HG03159 (cell line): Measurements from ENCODE around the gene KDM8.

ENCODE experiments used
- ATAC-seq: cut with Tn5 transposase; IDR thresholded peaks from one replicate; pipeline ENCODE4 v1.9.1; 2021; ENCODE audit warnings: mild to moderate bottlenecking, moderate library complexity; ENCODE audit not compliant: unreplicated experiment

KDM8 gene

GRCh38 chr16:27228621-27229501 lies 25.5 kb downstream of the KDM8 start:
- no peak for ATAC-seq

GRCh38 chr16:27229891-27230470 lies 26.7 kb downstream of the KDM8 start:
- no peak for ATAC-seq

DNA sequence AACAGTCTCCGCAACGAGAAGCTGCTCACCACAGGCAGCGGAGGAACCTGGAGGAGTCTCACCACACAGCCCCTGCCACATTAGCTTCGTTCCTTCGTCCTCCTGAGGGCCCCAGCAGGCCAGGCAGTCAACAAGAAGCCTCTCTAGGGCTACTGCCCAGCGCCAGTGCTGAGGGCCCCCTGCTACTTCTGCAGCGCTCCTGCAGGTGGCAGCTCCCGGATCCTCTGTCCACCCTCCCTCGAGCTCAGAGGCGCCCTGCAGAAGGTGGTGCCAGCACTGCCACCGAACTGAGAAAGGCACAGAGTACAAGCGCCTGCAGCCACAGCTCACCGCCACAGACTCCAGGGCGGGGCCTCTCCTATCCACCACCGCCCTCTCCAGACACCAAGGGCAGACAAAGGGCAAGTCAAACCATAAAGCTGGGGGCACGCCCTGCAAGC lies 27.3 kb downstream of the KDM8 start:
- ATAC-seq, result no peak

DNA sequence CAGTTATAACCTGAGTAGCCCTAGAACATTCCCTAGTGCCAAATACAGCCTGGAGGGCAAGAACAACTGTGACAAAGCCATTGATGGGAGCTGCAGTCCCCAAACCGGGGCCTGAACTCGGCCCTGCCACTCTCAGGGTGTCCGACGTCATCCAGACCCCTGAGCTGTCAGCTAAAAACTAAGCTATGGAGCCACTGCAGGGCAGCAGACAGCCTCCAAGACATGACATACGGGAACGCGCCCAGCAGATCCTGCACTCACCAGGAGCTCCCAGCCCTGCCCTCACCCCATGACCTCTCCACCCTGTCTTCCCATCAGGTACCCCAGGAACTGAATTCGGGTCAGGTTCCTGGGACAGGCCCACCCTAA lies 28.4 kb downstream of the KDM8 start:
- peak; percentile 12 for ATAC-seq

DNA sequence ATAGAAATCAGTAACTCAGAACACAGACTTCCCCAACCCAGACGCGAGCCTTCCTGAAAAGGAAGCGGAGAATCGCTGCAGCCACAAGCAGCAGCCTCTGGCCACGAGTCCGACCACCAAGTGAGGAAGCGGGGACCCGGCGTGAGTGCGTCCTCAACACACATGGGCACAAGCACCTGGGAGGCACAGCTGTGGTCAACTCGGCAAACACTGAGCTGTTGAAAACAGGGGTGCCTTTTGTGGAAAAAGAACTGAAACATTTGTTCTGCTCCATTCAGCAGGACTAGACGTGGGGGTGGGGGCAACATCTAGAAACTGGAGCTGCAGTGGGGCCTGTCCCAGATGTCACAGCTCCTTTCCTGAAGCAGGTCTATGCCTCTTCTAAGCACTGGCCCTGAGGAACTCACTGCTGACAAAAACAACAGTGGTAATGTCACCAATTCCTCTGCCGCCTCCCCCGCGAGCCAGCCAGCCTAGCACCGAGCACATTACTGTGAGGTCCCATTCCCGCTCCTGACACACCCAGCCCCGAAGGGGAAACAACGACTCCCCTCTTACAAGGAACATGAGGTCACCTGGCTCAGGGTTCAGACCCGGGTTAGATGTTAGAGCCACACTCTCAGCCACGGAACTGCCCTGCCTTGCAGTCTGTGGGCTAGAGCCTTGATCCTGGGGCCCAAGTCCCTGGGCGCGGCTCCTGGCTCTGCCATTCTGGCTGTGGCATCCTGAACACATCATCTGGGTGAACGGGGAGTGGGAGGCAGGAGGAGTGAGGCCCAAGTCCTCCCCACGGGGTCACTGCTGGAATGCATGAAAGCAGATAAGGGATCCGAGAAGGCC lies 29.0 kb downstream of the KDM8 start:
- ATAC-seq, result peak; percentile 52

DNA sequence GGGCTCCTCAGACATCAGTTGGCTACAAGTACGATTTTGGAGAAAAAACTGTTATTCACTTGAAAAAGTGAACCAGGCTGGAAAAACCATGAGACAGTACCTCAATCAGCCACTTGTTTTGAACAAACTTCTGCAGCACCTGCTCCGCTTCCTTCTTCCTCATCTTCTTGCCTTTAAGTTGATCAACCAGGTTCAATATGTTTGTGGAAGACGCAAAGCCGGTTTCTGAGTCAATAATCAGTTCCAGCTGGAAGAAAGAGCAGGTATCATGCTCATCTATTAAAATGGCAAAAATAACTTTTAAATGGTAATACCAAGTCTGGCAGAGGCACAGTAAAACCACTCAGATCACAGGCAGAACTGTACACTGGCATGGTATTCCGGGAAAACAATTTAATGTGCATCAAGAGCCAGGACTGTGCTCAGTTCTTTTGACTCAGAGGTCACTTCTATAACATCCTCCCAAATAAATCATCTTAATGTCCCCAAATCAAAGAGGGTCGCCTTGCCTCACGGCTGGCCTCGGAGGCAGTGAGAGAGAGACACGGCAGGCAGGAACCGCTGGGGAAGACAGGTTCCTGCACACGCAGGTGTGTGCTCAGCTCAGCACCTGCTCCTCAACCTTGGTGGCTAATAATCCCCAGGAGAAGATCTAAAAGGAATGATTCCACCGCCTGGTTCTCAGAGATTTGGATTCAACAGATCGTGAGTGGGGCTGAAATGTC lies 29.7 kb downstream of the KDM8 start:
- no peak for ATAC-seq

DNA sequence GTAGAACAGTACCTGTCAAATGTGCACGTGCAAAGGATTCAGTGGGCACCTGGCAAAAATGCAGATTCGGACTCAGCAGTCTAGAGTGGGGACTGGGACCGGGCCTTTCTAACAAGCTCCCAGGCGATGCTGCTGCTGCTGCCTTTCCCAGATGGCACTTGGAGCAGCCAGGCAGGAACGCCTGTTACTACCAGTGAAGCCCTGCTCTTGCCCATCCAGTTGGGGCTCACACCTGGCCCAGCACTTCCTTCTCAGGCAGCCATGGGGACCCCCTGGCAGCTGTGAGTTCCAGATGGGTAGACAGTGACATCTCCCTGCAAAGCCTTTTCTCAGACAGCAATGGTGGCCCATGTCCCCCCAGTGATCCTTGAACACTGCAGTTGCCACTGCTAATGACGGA lies 30.4 kb downstream of the KDM8 start:
- no peak for ATAC-seq

DNA sequence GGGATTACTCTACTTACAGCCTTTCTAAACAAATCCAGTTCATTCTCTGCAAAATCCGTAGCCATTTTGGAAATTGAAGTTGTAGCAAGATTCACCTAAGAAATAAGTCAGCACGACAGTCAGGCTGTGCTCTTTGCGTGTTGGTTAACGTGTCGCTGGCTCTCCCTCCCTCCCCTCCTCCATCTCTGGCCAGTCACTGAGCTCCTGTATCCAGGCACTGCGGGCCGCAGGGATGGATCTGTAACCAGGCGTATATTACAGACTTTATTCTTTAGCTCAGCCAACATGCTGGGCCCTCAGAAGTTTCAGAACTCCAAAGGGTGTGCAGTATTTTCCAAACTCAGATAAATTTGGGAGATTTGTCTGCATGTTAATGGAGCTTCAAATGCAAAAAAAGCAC lies 30.8 kb downstream of the KDM8 start:
- no peak for ATAC-seq

DNA sequence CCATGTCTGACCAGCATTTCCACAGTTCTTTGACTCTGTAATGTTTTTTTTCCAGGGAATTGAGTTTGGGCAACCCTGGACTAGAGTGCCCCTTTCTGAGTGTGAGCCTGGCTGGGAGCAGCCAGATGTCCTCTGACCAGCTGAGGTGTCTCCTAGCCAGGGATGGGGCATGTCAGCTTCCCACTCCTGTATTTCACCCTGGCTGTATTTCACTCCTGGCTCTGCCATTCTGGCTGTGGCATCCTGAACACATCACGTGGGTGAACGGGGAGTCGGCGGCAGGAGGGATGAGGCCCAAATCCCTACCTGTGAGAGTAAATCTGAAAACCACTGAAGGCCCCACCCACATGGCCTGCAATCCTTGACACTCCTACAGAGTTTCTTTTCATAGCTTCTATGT lies 31.3 kb downstream of the KDM8 start:
- ATAC-seq, result no peak

DNA sequence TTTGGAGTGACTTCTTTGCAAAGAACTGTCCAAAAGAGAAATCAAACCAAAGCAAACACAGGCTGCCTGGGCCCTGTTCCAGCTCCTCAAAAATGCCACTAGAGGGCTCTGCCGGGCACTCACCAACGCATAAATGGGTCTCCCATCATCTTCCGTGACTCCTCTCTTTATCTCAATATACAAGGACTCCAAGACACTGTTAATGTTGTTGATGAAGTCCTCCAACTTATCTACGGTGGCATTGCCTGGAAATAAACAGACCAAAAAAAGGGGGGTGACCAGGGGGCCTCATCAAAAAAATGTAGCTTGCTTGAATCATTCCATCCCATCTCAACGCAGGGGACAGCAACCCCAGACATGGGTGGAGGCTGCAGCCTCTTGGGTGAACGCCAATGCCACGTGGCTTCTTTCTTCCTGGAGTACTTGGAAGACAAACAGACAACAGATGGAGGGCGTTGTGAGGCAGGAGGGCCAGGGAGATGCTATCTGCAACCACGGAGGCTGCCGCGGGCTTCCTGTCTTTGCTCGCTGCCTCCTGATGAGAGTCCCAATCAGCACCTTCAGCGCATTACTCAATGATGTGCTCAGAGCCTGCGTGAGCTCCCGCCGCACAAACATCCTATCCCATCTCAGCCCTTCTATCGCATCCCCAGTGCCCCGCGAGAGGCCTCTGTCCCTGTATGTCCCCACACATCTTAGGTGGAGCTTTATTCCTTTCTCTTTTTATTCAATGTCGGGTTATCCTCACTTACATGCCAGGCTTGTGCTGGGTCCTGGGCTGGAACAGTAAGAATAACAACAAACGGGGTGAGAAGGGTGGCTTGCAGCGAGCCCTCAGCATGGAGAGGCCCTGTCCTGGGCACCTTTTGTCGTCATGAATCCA lies 32.0 kb downstream of the KDM8 start:
- no peak for ATAC-seq

DNA sequence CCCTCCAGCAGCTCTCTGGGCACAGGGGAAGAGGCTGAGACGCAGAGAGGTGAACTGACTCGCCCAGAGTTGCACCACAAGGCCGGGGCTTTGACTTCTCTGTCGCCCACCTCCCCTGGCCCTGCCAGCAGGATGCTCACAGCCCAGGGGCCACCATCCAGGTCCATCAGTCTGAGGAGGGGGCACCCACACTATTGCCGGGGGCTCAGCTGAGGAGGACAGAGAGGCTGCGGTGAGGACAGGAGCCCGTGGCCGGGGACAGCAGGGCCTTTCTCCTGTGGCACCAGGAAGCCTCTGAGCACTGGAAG lies 32.6 kb downstream of the KDM8 start:
- no peak for ATAC-seq

DNA sequence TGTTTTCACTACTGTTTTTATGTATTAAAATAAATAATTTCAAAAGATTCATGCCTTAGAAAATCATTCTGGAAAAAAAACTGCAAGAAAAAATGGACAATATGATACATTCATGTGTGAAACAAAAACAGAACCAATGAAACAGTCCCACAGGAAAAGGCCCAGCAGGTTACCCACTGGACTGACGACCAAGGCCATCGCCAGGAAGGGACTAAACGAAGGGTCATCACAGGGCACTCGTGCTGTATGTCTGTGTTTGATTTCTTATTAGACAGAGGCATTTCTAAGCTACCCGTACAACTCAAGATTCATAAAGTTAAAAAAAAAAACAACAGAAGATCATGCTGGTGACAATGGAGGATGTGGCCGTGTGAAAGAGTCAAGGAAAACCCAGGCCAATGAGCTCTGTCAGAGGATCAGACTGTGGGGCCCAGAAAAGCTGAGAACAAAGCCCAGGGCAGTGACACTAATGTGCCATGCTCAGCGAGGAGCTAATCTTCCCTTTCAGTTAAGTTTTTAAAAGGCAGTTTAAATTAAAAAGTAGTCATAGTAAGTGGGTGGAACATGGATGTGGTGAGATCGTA lies 33.4 kb downstream of the KDM8 start:
- ATAC-seq, result no peak

DNA sequence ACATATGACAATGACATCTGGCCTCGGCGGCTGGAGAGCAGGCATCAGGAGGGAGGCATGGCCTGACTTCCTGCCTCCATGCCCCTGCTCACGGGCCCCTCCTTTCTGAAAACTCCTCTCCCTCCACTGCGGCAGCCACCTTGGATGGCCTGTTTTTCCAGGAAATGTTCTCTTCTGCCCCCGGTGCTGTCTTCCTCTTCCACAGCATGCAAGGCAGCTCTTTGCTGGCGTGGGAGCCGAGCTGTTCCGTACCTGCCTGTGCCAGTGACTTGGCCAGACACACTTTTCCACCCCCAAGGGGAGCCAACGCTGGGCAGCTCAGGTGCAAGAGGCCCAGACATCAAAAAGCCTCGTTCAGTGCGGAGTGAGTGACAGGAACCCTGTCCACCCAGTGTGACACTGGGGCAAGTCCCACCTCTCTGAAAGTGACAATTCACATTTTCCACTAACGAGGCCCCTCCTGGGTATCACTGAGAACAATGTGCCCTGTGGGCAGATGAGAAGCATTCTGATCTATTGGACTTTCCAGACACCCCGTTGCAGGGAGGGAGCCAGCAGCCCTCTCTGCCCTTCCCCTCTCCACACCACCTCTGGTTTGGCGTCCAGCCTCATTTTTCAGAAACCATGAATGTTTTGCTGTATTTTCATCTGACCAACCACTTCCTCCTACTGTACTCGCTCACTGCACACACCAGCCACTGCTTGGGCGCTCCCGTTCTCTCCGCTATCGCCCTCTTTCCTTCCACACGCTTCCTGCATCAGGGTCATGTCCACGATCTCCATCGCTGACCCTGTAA lies 34.1 kb downstream of the KDM8 start:
- peak; percentile 69 for ATAC-seq

DNA sequence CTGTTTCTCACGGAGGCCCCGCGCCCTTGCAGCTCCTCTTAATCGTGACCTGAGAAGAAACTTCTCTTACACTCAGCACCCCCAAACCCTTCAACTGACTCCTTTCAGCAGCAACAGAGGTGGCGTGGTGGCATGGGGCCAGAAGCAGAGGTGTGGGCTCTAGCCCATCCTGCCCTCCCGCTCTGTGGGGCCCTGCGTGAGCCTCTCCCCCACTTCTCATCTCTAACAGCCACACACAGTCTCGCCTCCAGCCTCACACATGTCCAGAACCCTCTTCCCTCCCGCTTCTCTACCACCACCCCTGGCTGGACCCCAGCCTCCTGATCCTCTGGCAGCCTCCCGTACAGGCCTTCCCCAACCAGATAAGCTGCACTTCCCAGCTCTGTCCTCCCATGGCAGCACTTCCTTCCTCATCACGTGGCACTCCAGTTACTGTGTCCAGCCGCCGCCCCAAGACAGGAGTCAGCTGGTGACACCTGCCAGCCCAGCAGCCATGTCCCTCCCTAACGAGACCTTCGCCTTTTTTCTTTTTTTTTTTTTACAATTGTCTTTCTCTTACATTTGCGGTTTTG lies 34.8 kb downstream of the KDM8 start:
- ATAC-seq, result peak; percentile 19

DNA sequence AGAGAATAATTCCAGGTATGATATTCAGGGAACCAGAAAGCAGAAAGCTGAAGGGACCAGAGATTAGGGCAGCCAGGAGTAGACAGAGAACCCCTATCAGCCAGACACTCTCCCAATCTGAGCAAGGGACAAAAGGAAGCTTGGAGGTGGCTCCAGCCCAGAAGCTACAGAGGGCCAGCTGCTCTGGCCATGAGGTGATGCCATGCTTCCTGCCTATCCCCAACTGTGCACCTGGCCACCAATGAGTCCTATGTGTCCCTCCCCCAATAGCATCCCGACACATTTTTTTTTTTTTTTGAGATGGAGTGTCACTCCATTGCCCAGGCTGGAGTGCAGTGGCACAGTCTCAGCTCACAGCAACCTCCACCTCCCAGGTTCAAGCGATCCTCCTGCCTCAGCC lies 35.3 kb downstream of the KDM8 start:
- ATAC-seq, result no peak

DNA sequence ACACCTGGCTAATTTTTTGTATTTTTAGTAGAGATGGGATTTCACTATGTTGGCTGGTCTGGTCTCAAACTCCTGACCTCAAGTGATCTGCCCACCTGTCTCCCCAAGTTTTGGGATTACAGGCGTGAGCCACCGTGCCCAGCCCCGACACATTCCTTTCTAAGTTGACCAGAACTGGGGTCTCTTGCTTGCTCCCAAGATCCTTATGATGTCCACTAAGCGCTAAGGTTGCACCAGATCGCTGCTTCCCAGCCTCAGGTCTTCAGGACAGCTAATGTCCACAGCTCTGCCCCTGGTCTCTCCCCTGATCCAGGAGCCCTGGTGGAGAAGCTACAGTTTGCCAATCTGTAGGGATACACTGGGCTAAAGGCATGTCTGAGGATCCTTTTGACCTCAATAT lies 35.7 kb downstream of the KDM8 start:
- no peak for ATAC-seq

DNA sequence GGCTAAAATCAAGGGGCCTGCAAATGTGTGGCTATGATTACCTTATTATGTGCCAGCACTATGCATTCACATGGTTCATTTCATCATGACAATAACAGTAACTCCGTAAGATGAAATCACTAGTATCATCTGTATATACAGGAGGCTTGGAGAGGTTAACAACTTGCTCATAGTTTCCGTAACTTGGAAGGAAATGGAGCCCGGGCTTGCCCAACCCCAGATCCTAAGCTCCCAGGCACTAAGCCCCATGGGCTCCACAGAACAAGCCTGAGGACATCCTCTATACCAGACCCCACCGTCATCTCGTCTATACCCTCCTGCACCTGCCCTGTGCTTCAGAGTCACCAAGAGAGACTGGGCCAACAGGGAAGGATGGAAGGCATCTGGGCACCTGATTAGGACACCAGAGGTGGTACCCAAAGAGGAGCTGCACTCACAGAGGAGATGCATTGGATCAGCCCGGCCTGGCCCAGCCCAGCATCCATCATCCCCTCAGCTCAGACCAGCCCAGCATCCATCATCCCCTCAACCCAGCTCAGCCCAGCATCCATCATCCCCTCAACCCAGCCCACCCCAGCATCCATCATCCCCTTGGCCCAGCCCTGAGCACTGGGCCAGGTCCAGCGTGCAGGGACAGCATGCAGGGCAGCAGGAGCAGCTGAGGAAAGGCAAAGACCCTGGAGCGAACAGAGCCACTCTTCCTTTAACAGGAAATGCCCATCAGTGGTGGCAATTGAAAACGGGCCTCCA lies 36.8 kb downstream of the KDM8 start:
- no peak for ATAC-seq

GRCh38 chr16:27240948-27241531 lies 37.7 kb downstream of the KDM8 start:
- no peak for ATAC-seq
